Omental fat pad (tissue), 4 donors: ENCODE data around the gene EEF2. TPM values are rescaled to one million over a fixed set of nuclear protein-coding genes. Genes with fewer than 3 reads are reported as not detected.
"Not testable (repeated sequence)": the region's sequence is repeated elsewhere in the genome, so short reads cannot be mapped to it uniquely, and the experiment has no call there.

Experiments used
- ATAC-seq: fragments of 150-250 bp; one replicate; pipeline ENCODE4 v1.9.1; 2016; ENCODE audit warnings: mild to moderate bottlenecking, moderate library complexity; ENCODE audit not compliant: low FRiP score
- DNase-seq: peaks from one replicate; pipeline ENCODE4 v3.0.0-alpha.2; 2019; ENCODE audit warnings: low spot score
- CTCF ChIP-seq, 3 donors: fragments of 450-650 bp; IDR thresholded peaks; one replicate each; pipeline ENCODE4 v1.5.1; 2016 to 2017; ENCODE audit warnings: antibody characterized with exemption in 3 of 3, mild to moderate bottlenecking in 3 of 3, moderate library complexity in 2 of 3
- total RNA-seq, 4 donors: library from RNA; depleted of rRNA; stranded (reverse); fragments of >200 nt; gene quantifications; one replicate each; pipeline ENCODE4 v1.1.0, GENCODE V29; 2016

EEF2 gene
- total RNA-seq, 4 donors from 2014 or later, result 1,922 to 2,283 (median 2,030) TPM

GRCh38 chr19:3963458-3964255 lies 21.6 kb downstream of the EEF2 start:
- DNase-seq (no peak), ATAC-seq (no peak)
- no peak for TF ChIP-seq CTCF (IDR thresholded peaks at IDR 0.05)

- DNase-seq (no peak), ATAC-seq (no peak)
- TF ChIP-seq CTCF (IDR thresholded peaks at IDR 0.05), result no peak
Measured at GRCh38 chr19:3961007-3961406, 24.3 kb downstream of the EEF2 start.

- ATAC-seq (no peak), DNase-seq (no peak)
- no peak for TF ChIP-seq CTCF (IDR thresholded peaks at IDR 0.05)
Measured at GRCh38 chr19:3959766-3960131, 25.5 kb downstream of the EEF2 start.

GRCh38 chr19:3958836-3959765 lies 26.2 kb downstream of the EEF2 start:
- no peak for DNase-seq
- no peak for TF ChIP-seq CTCF (IDR thresholded peaks at IDR 0.05)
- no peak for ATAC-seq

GRCh38 chr19:3955688-3956087 lies 29.6 kb downstream of the EEF2 start:
- DNase-seq, result no peak
- ATAC-seq, result no peak
- no peak for TF ChIP-seq CTCF (IDR thresholded peaks at IDR 0.05)

GRCh38 chr19:3955276-3955675 lies 30.0 kb downstream of the EEF2 start:
- not testable (repeated sequence) for ATAC-seq, DNase-seq

- DNase-seq, result no peak
- TF ChIP-seq CTCF (IDR thresholded peaks at IDR 0.05), result no peak
- ATAC-seq, result no peak
Measured at GRCh38 chr19:3954107-3954506, 31.2 kb downstream of the EEF2 start.

GRCh38 chr19:3952755-3953276 lies 32.4 kb downstream of the EEF2 start:
- not testable (repeated sequence) for DNase-seq, ATAC-seq
